ENCODE results near the gene TCF7L1.
"Not testable (repeated sequence)": the region's sequence is repeated elsewhere in the genome, so short reads cannot be mapped to it uniquely, and the experiment has no call there.

TCF7L1 gene

GRCh38 chr2:85185431-85185940, 52.3 kb downstream of the TCF7L1 start:
- DNase-seq = no peak

GRCh38 chr2:85187069-85187468, 53.9 kb downstream of the TCF7L1 start:
- no peak for DNase-seq

GRCh38 chr2:85188852-85189251, 55.7 kb downstream of the TCF7L1 start:
- DNase-seq = no peak

- DNase-seq = no peak
Measured at GRCh38 chr2:85189606-85190270, 56.5 kb downstream of the TCF7L1 start.

GRCh38 chr2:85191157-85191556, 58.0 kb downstream of the TCF7L1 start:
- no peak for DNase-seq

GRCh38 chr2:85194780-85195480, 61.7 kb downstream of the TCF7L1 start:
- no peak for DNase-seq

GRCh38 chr2:85195956-85196355, 62.8 kb downstream of the TCF7L1 start:
- DNase-seq = no peak

GRCh38 chr2:85199698-85200097, 66.5 kb downstream of the TCF7L1 start:
- no peak for DNase-seq

GRCh38 chr2:85209887-85210286, 76.7 kb downstream of the TCF7L1 start:
- no peak for DNase-seq

- no peak for DNase-seq
Measured at GRCh38 chr2:85210511-85210910, 77.3 kb downstream of the TCF7L1 start.

- not testable (repeated sequence) for DNase-seq
Measured at GRCh38 chr2:85211606-85212005, 78.4 kb downstream of the TCF7L1 start.

- DNase-seq = no peak
Measured at GRCh38 chr2:85212841-85213240, 79.6 kb downstream of the TCF7L1 start.

GRCh38 chr2:85213404-85213803, 80.2 kb downstream of the TCF7L1 start:
- no peak for DNase-seq

GRCh38 chr2:85213901-85214512, 80.8 kb downstream of the TCF7L1 start:
- DNase-seq = no peak

GRCh38 chr2:85215081-85215447, 81.9 kb downstream of the TCF7L1 start:
- DNase-seq = no peak

GRCh38 chr2:85215448-85216401, 82.5 kb downstream of the TCF7L1 start:
- no peak for DNase-seq

- no peak for DNase-seq
Measured at GRCh38 chr2:85216927-85217326, 83.7 kb downstream of the TCF7L1 start.

- DNase-seq = no peak
Measured at GRCh38 chr2:85221067-85221691, 88.0 kb downstream of the TCF7L1 start.

- DNase-seq = no peak
Measured at GRCh38 chr2:85222792-85223191, 89.6 kb downstream of the TCF7L1 start.

GRCh38 chr2:85226783-85227182, 93.6 kb downstream of the TCF7L1 start:
- no peak for DNase-seq

- no peak for DNase-seq
Measured at GRCh38 chr2:85230679-85231467, 97.7 kb downstream of the TCF7L1 start.

- DNase-seq = no peak
Measured at GRCh38 chr2:85231468-85231805, 98.2 kb downstream of the TCF7L1 start.

Data from activated CD4-positive, CD25-positive, alpha-beta regulatory T cell (primary cell).